Measurements from ENCODE around the gene RCBTB2.

The RCBTB2 gene

GRCh38 chr13:48562296-48563066 is 29.6 kb upstream of the RCBTB2 start:
- no peak for DNase-seq

- no peak for DNase-seq
Observed at GRCh38 chr13:48561466-48562235, 28.8 kb upstream of the RCBTB2 start.

DNA sequence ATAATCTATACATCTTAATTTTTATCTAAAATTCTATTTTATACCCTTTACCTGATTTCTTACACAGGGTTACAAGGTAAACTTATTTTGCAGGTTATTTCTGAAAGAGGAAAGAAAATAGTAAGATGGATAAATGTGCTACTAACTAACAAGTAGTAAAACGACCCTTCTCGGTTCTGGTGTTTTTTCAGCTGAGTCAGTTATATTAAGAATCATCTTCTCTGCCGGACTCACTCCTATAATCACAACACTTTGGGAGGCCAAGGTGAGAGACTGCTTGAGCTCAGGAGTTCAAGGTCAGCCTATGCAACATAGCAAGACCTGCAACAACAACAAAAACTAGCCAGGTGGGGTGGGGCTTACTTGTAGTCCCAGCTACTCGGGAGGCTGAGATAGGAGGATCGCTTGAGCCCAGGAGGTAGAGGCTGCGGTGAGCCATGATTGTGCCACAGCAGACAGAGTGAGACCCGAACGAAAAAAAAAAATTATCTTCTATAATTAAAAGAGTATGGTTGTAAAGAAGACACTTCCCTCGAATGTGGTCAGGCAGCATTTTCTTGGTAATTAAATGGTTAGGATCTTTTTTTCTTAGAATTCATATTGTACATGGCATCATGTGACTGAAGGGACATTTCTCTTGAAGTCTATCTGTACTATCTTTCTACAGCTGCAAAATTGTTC is 27.9 kb upstream of the RCBTB2 start:
- DNase-seq, result no peak

DNA sequence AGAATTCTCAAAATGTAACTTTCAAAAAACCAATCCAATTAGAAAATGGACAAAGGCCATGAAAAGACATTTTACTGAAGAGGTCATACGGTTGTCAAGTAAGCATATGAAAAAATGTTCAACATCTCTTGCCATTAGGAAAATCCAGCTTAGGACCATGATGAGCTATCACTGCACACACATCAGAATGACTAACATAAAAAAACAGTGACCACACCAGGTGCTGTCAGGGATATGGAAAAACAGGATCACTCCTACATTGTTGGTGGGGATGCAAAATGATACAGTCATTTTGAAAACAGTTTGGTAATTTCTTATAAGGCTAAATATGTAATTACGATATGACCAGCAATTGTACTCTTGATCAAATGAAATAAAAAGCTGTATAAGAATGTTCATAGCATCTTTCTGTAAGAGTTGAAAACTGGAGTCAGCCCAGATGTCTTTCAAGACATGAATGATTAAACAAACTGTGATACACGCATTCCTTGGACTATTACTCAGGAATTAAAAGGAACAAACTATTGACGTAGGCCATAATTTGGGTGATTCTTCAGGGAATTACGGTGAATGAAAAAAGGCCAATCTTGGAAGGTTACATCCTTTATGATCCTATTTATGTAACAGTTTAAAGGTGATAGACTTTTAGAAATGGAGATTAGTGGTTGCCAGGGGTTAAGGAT is 26.9 kb upstream of the RCBTB2 start:
- DNase-seq, result peak; percentile 51

GRCh38 chr13:48556817-48557216 is 23.9 kb upstream of the RCBTB2 start:
- DNase-seq, result no peak

DNA sequence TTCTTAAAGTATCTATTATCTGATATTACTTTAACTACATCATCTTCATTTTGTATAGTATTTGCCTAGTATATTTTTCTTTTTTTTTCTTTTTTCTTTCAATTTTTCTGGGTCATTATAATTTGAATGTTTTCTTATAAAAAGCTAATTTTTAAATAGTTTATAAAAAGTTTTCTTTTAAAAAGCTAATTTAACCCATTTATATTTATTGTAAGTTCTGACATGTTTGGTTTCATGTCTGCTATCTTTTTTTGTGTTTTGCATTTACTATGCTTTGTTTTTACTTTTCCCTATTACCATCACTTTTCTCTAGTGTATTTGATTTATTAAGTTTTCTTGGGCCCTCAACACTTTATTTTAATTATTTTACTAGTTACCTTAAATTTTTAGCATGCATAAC is 22.6 kb upstream of the RCBTB2 start:
- DNase-seq, result no peak

DNA sequence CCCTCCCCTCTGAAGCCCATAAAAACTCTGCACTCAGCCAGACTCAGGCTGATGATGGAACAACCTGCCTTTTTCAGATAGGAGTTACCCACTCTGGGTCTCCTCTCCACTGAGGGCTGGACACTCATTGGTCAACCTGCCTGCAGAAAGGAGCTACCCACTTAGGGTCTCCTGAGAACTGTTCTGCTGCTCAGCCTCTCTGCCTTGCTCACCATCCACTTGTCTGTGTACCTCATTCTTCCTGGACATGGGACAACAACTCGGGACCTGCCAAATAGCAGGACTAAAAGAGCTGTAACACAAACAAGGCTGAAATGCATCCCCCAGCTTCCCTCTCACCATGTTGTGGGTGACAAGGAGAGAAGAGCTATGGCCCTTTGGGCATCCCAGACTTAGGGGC is 18.4 kb upstream of the RCBTB2 start:
- no peak for DNase-seq

- no peak for DNase-seq
Observed at GRCh38 chr13:48549658-48550057, 16.8 kb upstream of the RCBTB2 start.

DNA sequence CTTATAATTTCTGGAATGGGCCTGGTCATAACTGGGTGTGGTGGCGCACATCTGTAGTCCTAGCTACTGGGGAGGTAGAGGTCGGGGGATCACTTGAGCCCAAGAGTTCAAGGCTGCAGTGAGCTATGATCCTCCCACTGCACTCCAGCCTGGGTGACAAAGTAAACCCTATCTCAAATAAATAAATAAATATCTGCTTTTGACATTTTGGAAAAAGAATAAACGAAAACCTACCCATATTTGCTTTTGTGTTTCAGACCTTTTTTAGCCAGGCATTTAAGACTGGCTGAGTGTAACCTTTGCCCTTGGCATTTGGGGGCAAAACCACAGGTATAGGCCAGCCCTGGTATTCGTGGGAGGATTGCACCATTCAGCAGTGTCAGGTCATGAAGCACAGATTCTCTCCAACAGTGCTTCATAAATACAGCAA is 14.8 kb upstream of the RCBTB2 start:
- no peak for DNase-seq

DNA sequence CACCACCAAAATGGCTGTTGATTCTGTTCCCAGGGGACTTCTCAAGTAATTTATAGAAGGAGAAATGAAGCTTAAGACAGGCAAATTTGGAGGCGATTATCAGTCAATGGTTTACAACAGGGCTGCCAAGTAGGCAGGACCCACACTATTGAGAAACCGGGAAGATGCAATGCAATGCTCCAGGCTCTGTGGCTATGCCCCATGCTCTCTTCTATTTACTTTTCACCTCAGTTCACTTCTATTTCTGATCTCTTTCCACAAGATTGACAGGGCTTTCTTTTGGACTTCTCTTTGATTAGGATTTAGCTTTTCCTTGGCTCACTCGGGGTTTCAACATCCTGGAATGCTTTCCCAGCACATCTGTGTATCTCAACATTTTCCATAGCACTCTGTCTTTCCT is 12.7 kb upstream of the RCBTB2 start:
- DNase-seq, result no peak

- DNase-seq, result no peak
Observed at GRCh38 chr13:48542581-48543341, 9.9 kb upstream of the RCBTB2 start.

DNA sequence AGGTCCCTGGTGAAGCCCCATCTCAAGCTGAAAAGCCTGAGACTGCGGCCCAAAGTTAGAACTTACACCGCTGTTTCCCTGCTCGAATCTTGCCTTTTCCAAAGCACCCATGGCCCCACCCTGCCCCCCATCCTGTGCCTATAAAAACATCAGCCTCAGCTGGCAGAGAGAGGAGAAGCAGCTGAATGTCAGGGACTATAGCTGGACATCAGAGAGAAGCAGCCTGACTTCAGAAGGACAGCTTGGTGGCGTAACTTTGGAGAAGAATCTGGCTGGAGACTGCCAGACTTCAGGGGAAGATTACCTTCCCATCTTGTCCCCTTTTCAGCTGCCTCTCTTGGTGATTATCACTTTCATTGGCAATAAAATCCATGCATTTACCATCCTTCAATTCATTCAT is 9.3 kb upstream of the RCBTB2 start:
- no peak for DNase-seq

DNA sequence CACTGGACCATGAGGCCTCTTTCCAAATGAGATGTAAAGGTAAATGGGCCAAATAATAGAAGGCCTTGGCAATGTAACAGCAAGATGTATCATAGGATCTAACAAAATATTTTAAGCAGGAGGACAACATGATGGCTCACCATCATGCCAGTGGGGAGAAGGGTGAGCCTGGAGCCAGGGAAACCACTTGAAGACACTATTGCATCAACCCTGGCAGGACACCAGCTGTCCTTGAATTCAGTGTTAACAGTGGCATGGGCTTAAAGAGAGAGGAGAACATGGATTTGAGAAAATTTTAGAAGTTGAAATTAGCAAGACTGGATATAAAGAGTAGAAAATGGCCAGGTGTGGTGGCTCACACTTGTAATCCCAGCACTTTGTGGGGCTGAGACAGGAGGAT is 6.7 kb upstream of the RCBTB2 start:
- no peak for DNase-seq

GRCh38 chr13:48536621-48537250 is 3.9 kb upstream of the RCBTB2 start:
- no peak for DNase-seq

- no peak for DNase-seq
Observed at GRCh38 chr13:48535766-48536165, 2.9 kb upstream of the RCBTB2 start.

- DNase-seq, result no peak
Observed at GRCh38 chr13:48534911-48535501, 2.1 kb upstream of the RCBTB2 start.

DNA sequence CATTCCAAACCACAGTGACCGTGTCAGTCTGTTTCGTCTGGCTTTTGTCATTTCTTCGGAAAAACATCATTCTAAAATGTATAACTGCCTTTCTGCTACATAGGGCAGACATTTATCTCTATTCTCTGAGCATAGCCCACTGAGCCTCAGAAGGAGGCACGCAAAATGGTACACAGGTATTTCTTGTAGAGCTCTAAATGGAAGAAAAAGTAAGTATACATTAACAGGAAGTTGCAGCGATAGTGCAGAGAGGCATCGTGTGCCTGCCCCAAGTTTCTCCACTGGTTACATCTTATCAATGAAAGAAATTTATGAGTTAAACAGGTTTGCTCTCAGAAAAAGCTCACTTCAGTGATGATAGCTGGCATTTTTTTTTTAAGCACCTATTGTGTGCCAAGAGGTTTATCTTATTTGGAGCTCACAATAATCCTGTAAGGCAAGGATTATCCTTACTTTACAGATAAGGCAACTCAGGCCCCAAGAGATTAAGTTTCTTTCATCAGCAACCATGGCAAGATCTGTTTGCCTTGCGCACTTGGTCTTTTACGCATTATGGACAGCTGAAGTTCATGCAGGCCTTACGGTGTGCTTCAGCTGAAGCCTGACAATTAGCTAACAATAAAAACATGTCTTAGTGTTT is 1.2 kb upstream of the RCBTB2 start:
- DNase-seq, result no peak

DNA sequence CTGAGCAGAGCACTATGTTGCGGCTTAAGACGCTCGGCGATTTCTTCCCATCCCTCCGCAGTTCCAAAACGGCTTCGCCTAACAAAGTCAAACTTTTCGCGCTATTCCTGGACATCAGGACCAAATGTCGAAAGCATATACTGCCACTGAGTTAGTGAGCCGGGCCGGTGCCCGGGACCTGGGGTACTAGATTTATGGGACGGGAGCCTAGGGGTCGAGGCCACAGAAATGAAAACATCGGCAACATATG is 699 bp downstream of the RCBTB2 start:
- peak; percentile 52 for DNase-seq

- DNase-seq, result no peak
Observed at GRCh38 chr13:48531416-48532255, 1.2 kb downstream of the RCBTB2 start.

- no peak for DNase-seq
Observed at GRCh38 chr13:48530833-48531232, 2.0 kb downstream of the RCBTB2 start.
